HuH-7 (cell line): Measurements from ENCODE around the gene ELAVL1.

Source experiments
- DNase-seq: peaks from one replicate; pipeline ENCODE4 v3.0.0; 2011; ENCODE audit warnings: low spot score

ELAVL1 gene

DNA sequence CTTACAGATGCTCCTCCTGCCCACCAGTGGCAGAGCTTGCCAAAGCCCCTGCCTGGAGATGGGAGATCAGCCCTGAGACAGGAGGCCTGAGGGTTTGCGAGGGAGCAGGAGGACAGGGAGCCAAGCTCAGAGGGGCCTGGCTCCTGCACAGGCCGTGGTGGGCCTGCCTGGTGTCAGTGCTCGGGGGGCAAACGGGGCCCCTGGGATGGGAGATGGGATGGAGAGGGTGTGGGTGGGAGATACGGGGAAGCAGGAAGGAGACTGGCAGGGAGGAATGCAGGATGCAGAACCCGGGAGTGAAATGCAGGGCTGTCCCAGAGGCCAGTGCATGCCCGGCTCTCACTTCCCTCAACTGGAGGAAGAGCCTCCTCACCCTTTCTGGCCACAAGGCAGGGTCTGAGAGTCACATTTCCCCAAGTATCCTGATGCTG lies 19.9 kb downstream of the ELAVL1 start:
- no peak for DNase-seq

- no peak for DNase-seq
Measured at GRCh38 chr19:7983995-7984837, 21.2 kb downstream of the ELAVL1 start.

DNA sequence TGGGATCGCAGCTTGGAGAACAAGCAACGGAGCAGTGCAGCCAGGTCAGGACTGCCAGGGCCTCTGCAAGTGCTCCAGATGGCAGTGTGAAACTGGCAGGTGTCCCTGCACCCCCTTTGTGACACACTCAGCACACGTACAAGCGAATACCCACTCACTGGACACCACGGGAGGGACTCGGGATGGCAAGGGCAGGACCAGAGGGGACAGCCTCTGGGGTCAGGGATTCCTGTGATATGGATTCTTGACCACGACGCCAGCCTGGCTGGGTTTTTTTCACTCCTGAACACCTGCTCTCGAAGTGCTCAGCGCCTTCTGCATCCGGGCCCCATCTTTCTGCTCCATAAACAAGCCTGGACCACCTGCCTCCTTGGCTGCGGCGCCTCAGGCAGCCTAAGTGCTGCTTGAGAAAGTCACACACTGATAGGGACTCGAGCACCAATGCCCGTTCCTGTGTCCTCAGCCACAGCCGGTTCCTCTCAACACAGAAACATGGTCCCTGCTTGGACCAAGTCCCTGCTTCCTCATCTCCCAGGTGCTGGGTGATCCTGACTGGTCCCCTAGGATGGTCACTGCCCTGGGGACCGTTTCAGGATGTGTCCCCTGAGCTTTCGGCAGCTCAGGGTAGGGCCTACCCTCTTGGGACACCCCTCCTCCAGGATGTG lies 22.0 kb downstream of the ELAVL1 start:
- no peak for DNase-seq

- no peak for DNase-seq
Measured at GRCh38 chr19:7982651-7983099, 22.8 kb downstream of the ELAVL1 start.

GRCh38 chr19:7982103-7982502 lies 23.3 kb downstream of the ELAVL1 start:
- DNase-seq: no peak

- DNase-seq: no peak
Measured at GRCh38 chr19:7981661-7982060, 23.8 kb downstream of the ELAVL1 start.

DNA sequence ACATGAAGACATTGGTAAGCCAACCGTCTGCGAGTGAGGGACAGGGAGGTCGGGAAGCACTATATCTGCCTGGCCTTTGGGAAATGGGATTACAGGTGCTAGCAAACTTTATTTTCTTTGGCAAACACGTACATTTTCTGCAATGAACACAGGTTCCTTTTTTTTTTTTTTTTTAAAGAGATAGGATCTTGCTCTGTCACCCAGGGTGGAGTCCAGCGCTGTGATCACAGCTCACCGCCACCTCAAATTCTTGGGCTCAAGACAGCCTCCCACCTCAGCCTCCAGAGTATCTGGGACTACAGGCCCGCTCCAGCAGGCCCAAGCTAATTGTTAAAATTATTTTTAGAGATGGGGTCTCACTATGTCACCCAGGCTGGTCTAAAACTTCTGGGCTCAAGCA lies 24.2 kb downstream of the ELAVL1 start:
- DNase-seq: no peak

GRCh38 chr19:7980635-7981121 lies 24.8 kb downstream of the ELAVL1 start:
- DNase-seq: no peak

- DNase-seq: no peak
Measured at GRCh38 chr19:7980168-7980567, 25.3 kb downstream of the ELAVL1 start.

- DNase-seq: no peak
Measured at GRCh38 chr19:7979559-7979958, 25.9 kb downstream of the ELAVL1 start.

DNA sequence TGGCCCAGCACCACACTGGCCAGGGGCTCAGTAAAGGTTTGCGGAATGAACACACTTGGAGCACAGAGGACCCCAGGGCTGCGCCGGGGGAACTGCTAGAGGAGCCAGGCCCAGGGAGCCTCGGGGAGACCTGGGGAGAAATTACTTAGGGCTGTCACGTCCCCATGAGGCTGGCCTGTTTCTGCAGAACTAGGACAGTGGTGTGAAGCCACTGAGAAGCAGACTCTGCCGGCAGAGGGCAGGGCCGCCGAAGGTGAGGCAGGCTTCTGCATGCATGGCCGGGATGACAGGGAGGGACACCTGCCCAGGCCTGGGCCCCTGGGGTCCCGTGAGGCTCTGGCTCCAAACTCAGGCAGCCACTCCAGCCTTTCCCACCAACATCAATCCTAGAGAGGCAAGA lies 26.4 kb downstream of the ELAVL1 start:
- no peak for DNase-seq

- DNase-seq: no peak
Measured at GRCh38 chr19:7978179-7978825, 27.1 kb downstream of the ELAVL1 start.

DNA sequence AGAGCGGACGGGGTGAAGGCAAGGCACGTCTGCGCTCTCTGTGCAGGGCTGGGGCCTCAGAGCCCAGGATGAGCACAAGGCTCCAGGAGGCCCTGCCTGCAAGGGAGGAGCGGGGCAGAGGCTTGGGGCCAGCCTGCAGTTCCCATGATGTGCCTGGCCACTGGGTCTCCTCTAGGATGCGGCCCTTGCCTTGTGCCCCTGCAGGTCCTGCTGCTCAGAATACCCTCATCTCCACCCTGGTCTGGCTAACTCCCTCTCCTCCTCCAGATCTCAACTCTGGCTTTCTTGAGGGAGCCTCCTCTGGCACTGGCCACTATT lies 27.8 kb downstream of the ELAVL1 start:
- no peak for DNase-seq

- no peak for DNase-seq
Measured at GRCh38 chr19:7977021-7977722, 28.3 kb downstream of the ELAVL1 start.

DNA sequence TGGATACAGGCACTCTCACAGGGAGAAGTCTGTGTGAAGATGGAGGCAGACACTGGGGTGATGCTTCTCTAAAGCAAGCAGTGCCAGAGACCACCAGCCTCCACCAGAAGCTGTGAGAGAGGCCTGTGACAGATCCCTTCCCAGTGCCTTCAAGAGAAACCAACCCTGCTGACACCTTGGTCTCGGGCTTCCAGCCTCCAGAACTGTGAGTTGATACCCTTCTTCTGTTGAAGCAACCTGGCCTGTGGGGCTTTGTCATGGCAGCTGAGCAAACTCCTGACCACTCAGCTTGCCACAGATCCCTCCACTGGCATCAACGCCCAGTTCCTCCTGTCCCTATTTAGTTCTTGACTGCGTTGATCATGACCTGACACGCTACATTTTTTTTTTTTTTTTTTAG lies 29.0 kb downstream of the ELAVL1 start:
- no peak for DNase-seq

GRCh38 chr19:7975037-7975436 lies 30.4 kb downstream of the ELAVL1 start:
- DNase-seq: no peak

- no peak for DNase-seq
Measured at GRCh38 chr19:7973883-7974282, 31.6 kb downstream of the ELAVL1 start.

DNA sequence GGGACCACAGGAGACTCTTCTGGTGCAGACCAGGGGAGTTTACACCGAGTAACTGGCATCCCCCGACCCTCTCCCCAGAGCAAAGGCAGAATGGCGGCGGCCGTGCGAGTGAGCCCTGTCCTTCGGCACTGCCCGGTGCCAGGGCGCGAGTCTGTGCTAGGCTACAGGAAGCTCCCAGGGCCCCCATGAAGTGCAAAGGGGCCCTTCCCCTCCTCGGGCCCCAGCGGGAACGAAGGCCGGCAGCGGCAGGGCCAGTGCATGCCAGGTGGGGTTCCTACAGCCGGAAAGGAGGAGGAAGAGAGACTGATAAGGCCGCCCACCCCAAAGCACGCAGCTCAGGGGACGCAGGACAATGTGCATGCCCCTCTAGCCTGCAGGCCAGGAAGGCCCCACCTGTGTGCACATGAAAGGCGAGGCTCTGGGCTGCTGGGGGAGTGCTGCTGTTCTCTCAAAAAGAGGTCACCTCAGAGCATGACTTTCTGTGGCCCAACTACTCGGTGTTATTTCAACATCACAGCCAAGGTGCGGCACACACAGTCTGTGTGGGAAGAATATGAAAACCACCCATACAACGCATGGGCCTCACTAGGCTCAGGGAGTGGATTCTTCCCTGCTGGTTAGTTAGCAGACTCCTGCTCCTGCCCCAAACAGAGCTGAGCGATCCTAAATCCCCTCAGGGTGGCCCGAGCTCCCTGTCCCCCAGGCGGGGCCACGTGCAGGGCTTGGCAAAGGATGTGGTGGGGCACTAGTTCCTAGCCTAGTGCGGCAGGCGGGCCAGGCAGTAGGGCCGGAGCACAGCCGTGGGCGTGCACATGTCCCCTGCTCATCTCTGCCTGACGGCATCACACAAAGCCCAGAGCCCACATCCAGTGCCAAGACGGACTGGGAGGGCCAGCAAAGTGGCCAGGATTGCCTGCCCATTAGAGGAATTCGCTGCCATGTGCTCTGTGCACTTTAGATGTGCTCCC lies 33.6 kb downstream of the ELAVL1 start:
- no peak for DNase-seq

DNA sequence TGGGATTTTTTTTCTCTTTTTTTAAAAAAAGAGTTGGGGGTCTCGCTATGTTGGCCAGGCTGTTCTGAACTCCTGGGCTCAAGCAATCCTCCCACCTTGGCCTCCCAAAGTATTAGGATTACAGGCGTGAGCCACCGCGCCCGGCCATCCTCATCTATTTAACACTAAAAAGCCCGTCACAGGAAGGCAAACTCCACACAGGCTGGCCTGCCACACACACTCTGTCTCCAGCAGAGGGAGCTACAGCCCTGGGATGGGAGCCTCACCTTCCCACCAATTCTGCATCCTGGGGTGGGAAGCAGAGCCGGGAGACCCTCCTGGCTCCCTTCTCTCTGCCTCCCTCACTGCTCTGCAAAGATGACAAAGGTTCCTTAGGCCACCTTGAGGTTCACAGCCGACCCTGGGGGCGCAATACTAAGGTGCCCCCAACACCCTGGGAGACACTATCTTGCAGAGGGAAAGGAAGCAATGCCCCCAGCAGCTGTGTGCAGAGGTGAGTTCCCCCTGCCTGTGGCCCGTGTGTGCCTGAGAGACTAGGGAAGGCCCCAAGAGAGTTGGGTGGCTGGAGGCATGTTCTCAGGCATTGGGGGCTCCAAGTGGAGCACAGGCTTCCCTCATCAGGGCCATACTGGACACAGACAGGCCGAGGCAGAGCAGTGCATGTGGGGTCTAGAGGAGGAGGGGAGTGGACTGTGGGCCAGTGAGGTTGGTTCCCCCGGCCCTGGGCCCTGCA lies 34.6 kb downstream of the ELAVL1 start:
- DNase-seq: peak; percentile 80

DNA sequence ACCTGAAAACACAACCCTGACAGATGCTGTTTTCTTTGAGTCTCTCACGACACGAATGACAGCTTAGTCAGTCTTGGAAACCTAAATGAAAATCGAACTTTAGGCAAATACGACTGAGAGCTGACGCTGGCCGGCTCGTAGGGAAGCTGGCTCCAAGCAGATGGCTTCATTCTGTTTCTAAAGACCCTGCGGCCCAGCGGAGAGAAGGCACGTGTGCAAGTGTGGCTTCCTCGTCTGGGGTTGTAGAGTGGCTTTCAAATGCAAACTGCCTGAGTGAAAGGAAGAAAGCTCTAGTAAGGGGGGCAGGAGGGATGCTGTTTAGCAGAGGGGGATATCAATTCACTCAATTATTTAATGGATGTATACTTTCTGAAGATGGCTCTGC lies 35.9 kb downstream of the ELAVL1 start:
- DNase-seq: no peak
